ENCODE measurements around the gene CBFA2T3.

The CBFA2T3 gene

DNA sequence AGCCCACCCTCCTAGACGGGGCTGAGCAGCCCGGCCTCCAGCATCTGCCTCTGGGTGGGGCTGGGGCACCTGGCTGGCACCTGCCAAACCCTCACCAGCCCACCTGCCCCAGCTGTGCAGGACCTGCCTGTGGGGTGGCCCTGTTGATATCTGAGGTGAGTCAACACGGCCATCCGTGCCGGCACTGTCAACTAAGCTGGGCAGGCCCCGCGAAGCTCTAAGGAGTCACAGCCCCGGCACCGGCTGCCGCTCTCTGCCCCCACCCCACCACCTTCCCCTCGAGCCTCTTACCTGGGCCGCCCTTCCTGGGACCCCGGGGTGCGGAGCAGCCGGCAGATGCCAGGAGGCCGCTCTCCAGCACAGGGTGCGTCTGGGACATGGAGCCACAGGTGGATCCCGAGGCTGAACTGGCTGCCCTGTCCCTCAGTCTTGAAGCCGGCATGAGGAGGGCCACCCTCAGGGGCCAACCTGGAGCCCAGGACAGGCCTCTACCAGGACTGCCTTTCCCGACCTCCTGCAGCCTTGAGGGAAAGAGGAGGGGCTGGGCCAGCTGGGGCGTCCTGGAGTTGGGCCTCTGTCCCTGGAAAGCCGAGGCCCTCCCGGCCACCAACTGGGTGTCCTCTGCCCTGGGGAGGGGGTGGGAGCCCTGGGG is 515 bp downstream of the CBFA2T3 start:
- no peak for DNase-seq (ENCODE audit: low read depth)

DNA sequence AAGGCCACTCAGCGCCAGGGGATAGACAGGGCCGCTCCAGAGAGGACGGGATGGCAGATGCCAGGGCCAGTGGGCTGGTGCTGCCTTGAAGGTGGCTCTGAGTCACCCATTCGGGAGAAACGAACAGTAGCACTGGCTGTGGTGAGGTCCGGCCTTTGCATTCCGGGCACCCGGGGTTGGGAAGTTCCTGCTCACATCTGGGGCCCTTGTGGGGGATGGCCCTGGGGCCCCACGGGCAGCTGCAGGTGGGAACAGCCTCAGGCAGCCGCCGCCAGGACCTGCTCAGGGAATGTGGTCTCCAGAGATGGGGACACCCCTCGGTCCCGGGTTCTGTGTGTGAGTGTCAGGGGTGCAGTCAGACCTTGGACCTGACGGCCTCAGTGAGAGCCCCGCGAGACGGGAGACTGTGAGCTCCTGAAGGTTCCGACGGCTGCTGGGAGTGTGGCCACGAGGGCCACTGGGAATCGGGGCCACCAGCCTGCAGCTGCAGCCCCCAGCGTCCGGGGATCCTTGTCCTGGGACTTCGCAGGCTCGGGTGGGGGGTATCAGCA is 1.4 kb downstream of the CBFA2T3 start:
- no peak for DNase-seq (ENCODE audit: low read depth)

DNA sequence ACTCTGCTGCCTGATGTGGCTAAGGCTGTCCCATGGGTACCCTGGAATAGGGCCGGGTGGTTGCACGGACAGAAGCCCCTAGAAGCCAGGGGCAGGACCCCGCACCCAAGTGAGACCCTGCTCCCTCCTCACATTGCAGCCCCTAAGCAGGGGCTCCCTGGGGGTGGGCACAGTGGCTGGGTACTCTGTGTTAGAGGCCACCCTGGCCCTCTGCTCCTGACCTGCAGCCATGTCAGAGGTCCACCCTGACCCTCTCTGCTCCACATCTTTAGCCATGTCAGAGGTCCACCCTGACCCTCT is 2.1 kb downstream of the CBFA2T3 start:
- no peak for DNase-seq (ENCODE audit: low read depth)

DNA sequence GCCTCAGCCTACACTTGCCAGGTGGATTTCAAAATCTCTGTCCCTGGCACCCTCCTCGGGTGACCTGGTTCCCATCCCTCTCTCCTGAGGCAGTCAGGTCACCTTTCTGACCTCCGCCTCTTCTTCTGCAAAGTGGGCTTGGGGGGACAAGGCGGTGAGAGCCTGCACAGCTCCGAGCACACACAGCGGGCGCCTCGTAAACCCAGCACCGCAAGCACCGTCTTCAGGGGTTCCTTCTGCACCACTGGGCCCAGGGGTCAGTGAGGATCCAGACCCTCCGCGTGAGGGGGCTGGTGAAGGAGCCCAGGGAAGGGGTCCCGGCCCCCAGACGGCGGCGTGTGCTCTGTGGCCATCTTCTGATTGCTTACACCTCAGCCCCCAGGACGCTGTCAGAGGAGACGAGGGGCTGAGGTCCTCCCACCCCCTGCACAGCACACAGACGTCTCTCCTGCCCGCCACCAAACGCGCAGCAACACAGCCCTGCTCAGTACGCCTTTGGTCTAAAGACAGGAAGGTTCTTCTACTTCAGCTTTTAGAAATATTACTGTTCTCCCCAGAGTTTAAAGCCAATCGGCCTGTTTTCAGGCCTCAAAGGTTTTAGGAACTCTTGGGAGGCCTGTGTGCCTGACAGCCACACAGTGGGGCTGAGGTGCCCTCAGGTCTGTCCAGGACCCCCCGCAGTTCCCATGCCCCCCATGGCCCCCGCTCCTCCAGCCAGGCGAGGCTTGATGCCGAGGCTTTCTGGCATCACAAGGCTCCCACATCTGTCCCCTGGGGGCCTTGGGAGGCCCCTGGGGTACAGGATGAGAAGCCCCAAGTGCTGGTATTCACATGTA is 2.7 kb downstream of the CBFA2T3 start:
- no peak for DNase-seq (ENCODE audit: low read depth)

DNA sequence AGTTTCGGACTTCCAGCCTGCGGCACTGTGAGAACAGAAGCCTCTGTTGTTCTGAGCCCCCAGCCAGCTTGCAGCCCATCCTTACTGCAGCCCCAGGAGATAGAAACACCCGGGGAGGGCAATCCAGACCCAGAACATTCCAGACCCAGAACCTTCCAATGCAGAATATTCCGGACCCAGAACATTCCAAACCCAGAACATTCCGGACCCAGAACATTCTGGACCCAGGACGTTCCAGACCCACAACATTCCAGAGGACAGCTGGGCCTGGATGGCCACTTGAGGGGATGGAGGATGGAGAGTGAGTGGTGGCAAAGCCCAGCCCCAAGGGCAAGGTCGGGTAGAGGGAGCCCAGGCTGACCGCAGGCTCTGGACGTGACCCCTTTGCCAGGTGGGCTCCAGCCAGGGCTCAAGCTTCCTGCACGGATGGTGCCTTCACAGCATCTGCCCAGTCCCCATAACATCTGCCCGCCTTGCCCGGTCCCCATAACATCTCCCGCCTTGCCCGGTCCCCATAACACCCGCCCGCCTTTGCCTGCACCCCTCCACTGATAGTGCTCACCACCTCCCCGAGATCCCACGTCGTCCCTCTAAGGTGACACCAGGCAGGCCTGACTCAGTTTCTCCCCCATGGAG is 3.5 kb downstream of the CBFA2T3 start:
- DNase-seq (ENCODE audit: low read depth), result no peak

DNA sequence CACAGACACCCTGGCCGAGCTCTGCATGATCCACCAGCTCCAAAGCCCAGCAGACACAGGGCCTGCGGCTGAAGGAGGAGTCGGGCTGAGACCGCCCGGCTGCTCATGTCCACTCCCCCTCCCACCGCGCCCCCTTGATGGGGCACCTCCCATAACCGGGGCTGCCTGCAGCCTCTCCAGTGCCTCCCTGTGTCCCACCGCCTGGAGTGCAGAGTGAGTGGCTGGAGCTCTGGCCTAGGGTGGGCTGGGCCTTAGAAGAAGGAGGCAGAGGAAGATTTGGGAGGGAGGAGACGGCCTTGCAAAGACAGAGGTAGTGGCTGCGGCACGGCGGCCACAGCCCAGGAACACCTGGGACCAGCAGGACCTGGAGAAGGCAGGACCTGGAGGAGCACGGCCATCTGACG is 4.0 kb downstream of the CBFA2T3 start:
- no peak for DNase-seq (ENCODE audit: low read depth)

DNA sequence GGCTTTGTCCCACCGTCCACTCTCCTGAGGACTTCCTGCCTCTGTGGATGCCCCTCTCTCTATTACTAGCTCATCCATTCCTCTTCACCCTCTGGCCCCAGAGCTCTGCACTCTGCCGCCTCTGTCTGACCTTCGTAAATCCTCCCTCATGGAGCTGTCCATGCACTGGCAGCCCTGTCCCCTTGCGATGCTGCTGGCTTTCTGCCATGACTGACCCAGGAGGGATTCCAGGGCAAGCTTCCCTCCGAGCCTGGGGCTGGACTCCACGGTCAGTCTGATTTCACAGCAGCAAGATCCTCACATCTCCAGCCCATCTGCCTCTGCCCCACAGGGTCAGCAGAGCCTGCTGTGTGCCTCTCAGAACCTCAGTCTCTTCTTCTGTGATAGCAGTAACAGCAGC is 4.7 kb downstream of the CBFA2T3 start:
- no peak for DNase-seq (ENCODE audit: low read depth)

DNA sequence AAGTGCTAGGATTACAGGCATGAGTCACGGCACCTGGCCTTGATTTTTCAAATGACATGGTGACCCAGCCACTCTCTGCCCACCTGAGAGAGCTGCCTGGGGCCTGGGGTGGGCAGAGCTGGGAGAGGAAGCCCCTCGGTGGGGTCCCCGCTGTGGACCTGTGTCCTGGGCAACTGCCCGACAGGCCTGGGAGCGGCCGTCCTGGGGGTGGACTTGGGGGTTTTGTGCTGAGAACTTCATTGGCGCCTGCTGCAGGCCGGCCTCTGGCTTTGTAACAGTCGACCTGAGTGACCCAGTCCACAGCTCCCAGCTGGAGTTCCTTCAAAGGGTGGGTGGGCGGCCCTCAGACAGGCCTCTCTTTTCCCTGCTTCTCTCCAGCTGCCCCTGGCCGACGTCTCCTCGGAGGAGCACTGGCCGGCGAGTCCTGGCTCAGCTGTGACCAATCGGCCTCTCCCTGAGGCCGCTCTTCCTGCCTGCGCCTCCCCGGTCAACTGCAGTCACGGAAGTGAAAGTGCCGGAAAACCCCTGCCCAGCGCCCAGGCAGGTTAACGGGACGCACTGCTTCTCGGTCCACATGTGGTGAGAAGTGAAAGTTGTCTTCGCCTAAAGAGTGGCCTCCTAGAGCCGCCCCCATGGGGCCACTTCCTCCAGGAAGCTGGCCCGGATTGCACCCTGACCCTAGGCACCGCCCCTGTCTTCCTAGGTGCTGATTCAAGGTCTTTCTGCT is 5.5 kb downstream of the CBFA2T3 start:
- no peak for DNase-seq (ENCODE audit: low read depth)

DNA sequence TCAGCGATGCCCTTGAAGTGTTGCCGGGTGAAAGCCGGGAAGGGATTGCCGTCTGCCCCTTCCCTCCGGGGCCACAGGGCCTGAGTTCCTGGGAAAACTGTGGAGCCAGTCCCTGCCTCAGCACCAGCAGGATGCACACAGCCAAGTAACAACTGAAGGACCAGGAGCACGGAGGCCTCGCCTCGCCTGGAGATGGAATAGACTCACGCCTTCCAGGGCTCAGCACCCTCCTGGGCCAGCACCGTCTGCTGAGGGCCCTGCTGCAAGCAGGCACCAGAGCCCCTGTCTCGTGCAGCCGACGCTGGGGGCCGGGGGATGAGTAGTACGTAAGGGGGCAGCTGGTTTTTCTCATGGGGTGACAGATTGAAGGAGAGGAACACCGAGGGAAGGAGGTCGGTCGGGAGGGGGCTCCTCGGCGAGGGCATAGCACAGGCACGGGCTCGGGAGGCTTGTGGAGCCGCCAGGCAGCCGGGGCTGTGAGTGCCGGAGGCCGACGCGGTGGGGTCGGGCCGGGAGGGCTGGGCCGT is 6.4 kb downstream of the CBFA2T3 start:
- DNase-seq (ENCODE audit: low read depth), result no peak

DNA sequence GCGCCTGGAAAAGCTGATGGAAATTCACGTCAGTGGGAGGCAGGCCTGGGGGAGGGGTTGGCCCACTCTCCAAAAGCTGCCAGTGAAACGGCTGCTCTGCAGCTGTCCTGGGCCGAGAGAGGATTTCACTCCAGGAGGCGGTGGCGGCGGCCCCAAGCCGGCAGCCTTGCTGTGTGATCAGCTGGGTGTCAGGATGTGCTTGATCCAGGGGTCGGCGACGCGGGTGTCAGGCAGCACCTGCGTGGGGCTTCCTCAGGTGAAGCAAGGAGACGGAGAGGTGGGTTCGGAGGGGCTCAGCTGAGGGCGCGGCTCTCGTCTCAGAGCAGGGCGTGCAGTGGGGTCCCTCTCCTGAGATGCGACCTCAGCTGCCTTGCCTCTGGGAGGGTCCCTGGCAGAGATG is 7.0 kb downstream of the CBFA2T3 start:
- DNase-seq (ENCODE audit: low read depth), result no peak

DNA sequence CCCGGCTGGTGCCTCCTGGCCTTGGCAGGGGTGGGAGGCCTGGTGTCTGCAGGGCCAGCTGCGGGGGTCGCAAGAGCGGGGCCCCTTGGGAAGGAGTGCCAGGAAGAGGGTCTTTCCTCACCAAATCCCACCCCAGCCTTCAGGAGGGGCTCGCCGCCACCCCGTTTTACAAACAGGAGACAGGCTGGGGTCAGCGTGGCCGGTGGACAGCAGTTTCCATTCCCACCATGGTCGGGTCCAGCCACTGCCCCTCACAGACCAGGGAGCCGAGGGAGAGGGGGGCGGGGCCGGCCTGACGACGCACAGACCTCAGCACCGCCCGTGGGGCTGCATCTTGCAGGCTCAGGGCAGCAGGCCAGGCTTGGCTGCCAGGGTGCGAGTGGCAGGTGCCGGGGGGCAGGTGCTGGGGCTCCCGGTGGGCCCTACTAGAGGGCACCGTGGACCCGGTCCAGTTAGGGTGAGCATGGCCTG is 7.6 kb downstream of the CBFA2T3 start:
- no peak for DNase-seq (ENCODE audit: low read depth)

DNA sequence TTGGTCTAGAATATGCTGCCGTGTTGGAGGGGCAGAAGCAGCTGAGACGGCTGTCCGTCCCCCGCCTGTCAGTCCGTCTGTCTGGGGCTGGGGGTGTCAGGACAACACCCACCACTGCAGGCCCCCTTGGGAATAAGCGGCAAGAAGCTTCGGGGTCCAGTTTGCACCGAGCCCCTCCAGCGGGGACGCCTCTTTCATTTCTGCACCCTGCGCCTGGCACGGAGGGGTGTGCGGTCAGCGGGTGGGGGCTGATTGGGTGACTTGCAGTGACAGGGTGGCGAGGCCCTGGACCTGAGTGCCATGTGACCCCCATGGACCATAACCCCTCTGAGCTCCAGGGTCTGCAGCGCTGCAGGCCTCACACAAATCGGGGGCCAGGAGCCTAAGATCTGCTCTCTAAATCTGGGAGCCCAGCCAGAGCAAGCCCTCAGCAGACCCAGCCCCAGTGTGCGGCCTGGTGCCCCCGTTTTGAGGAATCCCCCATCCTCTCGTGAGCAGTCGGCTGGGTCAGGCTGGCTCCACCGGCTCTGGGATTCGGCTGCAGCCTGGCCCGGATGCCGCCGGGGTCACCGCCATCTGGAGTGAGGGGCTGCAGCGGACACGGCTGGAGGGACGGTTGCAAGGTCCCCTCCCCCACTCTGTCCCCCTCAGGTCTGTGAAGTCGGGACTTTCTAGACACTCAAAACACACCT is 8.3 kb downstream of the CBFA2T3 start:
- no peak for DNase-seq (ENCODE audit: low read depth)

DNA sequence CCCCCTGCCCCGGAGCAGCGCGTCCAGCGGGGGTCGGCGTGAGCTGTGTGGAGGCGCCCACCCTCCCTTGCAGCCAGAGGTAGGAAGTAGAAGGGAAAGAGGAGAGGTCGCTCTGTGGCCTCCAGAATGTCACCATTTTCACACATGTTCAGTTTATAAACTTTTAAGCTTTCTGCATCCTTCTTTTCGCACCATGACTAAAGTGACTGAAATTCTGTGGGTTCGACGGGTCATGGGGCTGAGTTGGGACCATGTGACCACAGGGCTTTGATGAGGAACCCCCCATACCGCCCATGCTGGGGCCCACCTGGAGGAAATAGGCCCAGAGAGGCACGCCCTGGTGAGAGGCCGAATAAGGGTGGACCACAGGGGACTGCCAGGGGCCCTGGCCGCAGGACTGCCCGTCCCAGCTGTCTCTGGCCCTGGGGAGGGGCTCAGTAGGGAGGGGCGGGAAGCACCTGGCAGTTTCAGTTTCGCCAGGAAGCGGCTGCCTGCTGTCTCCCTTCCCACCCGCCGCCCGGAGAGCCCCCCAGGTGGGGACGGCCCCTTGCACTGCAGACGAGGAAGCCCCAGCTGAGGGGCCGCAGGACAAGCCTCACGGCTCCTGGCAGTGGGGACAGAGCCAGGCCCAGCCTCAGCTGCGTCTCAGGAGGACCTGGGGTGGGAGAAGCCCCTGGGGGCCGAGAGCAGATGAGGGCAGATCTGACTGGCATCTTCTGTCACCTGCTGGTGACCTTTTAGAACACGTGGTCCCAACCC is 9.0 kb downstream of the CBFA2T3 start:
- no peak for DNase-seq (ENCODE audit: low read depth)

DNA sequence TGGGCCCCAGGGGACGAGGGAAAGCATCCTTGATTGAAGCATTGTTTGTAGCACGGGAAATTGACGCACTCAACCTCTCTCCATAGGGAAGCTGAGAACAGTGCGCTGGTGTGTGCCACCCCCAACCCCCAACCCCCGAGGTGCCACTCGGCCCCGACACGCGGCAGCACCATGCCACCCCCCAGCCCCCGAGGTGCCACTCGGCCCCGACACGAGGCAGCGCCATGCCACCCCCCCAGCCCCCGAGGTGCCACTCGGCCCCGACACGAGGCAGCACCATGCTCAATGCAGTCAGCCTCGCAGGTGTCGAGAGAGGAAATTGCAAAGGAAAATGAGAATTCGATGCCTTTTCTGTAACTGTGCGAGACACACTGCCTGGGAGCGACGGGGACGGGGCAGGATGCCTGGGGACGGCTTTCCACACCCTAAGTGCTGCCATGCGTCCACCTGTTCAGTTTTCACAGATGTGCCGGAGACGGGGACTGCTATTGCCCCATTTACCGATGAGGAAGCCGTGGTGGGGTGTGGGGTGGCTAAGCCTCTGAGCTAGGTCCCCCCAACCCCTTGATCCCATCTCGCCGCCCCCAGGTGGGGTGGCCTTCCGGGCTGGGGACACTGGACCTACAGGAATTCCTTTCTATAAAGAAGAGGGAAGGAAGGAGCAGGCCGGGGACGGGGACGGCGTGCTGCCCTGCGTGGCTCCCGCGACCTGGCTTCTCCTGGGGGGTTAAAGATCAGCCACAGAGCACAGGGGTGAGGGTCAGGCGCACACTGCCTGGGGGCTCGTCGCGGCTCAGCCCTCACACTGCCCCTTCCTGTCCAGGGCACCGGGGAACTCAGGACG is 9.8 kb downstream of the CBFA2T3 start:
- no peak for DNase-seq (ENCODE audit: low read depth)

DNA sequence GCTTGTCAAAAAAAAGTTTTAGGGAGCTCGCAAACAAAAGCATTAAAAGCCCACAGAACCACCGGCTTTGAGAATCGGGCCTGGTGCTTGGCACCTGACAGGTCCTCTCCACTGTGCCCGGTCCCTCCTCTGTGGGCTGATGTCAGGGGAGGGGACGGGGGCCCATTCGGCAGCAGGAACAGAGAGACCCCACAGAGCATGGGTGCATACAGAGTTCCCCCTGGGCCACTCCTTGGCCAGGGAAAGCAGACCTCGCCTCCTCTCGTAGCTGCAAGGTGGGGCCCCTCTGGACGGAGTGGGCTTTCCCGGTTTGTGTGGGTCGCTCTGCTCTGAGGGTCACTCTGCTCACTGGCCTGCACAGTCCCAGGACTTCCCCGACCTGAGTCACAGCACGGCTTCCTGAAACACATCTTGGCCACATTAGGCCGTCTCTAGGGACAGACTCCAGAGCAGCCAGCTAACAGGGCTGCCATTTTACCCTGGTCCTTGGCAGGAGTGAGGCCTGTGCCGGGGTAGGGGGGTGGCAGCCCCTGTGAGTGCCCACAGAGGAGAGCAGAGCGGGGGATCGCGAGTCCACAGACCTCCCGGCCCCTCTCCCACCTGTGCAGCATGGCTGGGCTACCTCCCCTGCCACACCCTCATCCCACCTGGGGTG is 11.1 kb downstream of the CBFA2T3 start:
- DNase-seq (ENCODE audit: low read depth), result no peak

DNA sequence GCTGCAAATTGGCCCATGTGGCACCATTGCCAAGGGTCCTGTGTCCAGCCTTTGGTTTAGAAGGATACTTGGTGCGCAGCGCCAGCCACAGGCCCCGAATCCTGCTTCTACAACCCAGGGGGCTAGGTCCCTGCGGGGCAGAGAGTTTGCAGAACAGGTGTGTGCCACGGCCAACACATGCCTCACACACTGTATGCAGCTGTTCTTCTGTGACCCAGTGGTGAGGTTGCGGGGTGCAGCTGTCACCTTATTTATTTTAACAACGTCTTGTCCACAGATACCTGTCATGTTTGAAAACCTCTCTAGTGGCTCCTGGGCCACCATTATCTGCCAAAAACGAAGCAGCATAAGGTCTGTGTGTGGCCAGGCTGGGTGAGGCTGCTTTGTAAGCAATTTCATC is 11.6 kb downstream of the CBFA2T3 start:
- no peak for DNase-seq (ENCODE audit: low read depth)

DNA sequence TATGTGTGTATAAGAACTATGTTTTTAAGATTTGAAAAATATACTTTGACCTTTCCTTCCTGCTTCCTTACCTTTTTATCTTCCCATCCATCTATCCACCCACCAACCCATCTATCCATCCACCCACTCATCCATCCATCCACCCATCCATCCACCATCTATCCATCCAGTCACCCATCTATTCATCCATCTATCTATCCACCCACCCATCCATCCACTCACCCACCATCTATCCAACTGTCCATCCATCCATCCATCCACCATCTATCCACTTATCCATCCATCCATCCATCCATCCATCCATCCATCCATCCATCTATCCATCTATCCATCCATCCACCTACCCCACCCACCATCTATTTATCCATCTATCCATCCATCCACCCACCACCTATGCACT is 12.4 kb downstream of the CBFA2T3 start:
- DNase-seq (ENCODE audit: low read depth), result no peak

DNA sequence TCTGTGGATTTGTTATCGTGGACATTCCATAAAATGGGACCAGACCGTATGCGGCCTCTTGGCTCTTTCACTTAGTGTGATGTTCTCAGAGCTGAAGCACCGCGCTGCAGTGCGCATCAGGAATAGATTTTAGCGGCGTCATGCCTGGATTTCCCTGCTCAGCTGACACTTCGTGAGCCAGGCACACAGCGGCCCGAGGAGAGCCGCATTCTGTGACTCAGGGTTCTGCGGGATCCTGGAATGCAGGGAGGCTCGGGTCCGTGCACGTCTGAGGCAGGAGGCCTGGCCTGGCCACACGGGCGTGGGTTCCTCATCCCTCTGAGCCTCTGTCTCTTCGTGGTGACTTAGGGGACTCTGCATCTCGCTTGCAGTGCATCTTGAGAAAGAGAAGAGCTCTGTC is 13.4 kb downstream of the CBFA2T3 start:
- DNase-seq (ENCODE audit: low read depth), result peak; percentile 29

DNA sequence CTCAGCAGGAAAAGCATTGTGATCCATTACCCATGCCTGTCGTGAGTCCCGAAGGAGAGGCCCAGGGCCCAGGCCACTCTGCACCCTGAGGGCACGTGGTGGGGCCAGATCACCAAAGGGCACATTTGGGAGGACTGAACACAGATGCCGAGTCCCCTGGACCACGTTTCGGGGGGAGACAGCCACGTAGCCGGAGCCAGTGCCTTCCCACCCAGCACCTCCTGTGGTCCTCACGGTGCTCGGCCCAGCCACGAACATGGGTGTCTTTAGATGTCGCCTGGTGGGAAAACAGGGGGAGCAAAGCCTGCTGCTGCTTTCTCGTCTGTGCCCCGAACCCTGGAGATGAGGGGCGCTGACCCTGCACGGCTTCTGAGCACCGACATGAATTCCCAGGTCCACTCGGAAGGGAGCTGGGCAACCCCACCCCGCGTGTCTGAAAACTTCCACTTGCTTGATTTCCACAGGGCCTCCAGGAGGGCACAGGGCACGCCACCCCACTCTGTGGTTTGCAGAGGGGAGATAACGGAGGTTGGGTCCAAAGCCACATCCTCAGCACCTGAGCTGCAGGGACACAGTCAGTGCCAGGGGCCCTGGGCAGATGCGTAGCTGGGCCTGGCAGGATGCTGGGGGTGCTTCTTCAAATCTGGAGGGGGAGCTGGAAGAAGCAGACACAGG is 14.4 kb downstream of the CBFA2T3 start:
- no peak for DNase-seq (ENCODE audit: low read depth)

All from EH (cell line).